GM18909 (cell line): Measurements from ENCODE around the gene BAZ1B.
"Not testable (repeated sequence)": the region's sequence is repeated elsewhere in the genome, so short reads cannot be mapped to it uniquely, and the experiment has no call there.

Source experiments
- ATAC-seq: cut with Tn5 transposase; IDR thresholded peaks from one replicate; pipeline ENCODE4 v1.9.1; 2021; ENCODE audit warnings: mild to moderate bottlenecking; ENCODE audit not compliant: unreplicated experiment, poor library complexity

Gene BAZ1B

DNA sequence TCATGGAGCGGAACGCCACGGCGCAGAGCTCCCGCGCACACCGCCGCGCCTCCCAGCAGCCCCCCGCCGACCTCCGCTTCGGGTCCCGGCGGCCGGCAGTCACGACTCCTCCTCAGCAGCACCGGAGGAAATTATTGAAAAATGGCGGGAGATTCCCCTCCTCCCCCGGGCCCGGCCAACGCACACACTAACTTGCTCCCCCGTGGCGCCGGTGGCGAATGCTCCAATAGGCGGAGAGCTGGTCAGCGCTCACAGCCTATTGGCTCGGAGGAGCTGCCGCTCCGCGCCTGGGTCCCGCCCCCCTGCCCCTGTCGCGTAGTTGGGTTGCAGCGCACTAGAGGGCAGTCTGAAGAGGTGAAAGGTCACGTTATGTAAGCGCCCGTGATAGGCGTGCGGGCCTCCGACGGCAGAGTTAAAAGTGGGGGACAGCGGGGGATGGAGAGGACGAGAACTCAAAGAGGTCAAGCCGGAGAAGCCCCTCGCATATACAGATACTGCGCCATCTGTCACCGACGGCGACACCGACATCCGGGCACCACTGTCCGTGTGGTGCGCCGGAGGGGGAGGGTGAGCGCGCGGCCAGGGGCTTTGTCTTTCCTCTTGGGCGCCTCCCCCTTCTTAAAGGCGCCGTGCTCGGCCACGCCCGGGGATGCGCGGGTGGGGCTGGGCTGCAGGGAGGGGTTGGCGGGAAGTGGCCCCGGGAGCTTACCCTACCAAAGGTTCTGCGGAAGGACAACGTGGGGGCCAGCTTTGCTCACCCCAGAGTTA is at the start of gene BAZ1B:
Gene BAZ1B (minus strand): TSS at position 189 of the 768 bp plus-strand sequence. CDS start 360 bp downstream, outside the sequence.
- ATAC-seq, result peak; percentile 85

DNA sequence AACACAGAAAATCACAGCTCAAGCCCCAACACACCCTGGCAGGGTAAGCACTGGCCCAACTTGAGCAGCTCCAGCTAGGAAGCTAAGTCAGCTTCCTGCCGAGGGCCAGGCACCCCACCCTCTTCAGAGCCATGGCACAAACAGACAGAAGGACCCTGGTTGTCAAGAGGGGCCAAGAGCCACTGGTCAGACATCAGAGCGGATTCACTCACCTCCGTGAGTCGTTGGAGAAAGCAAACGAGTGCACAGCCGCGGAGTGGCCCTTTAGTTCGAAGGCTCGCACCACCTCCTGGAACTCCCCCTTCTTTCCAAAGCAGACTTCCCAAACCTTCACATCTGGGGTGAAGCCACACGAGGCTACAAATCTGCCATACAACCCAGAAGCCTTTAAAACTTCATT is 48.9 kb upstream of the BAZ1B start:
- no peak for ATAC-seq

- ATAC-seq, result no peak
Measured at GRCh38 chr7:73570521-73570920, 48.4 kb upstream of the BAZ1B start.

GRCh38 chr7:73569042-73569608 is 47.0 kb upstream of the BAZ1B start:
- ATAC-seq, result no peak

GRCh38 chr7:73567846-73568685 is 46.0 kb upstream of the BAZ1B start:
- ATAC-seq, result no peak

- ATAC-seq, result no peak
Measured at GRCh38 chr7:73567140-73567539, 45.0 kb upstream of the BAZ1B start.

GRCh38 chr7:73566431-73566830 is 44.3 kb upstream of the BAZ1B start:
- not testable (repeated sequence) for ATAC-seq

- no peak for ATAC-seq
Measured at GRCh38 chr7:73565675-73566340, 43.7 kb upstream of the BAZ1B start.

GRCh38 chr7:73560109-73560835 is 38.2 kb upstream of the BAZ1B start:
- ATAC-seq, result no peak

GRCh38 chr7:73557397-73558257 is 35.5 kb upstream of the BAZ1B start, which contains the start of gene BCL7B:
Gene BCL7B, minus strand, starts transcription at chr7:73557690. Its CDS starts 112 bp downstream, at chr7:73557578.
- ATAC-seq, result peak; percentile 57

GRCh38 chr7:73557108-73557396 is 35.0 kb upstream of the BAZ1B start:
- ATAC-seq, result peak; percentile 87

DNA sequence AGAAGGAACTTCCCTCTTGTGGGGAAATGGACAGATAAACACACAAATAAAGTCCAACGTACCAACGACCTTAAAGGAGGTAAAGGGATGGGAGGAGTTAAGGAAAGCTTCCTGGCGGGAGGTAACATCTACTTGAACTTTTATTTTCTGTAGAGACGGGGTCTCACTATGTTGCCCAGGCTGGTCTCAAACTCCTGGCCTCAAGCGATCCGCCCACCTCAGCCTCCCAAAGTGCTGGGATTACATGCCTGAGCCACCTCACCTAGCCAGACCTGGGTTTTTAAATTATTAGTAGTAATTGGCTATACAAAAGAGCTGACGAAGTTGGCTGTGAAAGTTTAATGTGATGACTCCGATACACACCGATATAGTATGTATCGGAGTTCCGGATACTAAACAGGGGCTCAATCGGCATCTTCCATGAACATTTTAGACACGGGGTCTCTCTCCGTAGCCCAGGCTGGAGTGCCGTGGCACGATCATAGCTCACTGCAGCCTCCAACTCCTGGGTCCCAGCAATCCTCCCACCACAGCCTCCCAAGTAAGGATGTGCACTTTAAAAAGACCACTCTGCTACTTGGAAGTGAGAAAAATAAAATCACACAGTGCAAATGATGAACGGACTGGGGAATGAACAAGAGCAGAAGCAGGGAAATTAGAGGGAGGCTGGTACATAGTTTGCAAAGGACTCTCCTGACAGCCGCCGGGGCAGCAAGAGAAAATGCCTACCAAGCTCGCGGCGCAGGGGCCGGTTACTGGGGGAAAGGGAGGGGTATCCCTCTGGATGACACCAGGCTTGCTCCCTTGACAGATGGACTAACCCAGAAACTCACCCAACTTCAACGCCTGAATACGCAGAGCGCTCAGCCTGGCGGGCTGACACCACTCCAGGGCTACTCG is 34.4 kb upstream of the BAZ1B start:
- no peak for ATAC-seq

- no peak for ATAC-seq
Measured at GRCh38 chr7:73555411-73555982, 33.4 kb upstream of the BAZ1B start.

GRCh38 chr7:73550093-73550492 is 28.0 kb upstream of the BAZ1B start:
- ATAC-seq, result not testable (repeated sequence)

- no peak for ATAC-seq
Measured at GRCh38 chr7:73549176-73549575, 27.1 kb upstream of the BAZ1B start.

GRCh38 chr7:73547841-73548240 is 25.7 kb upstream of the BAZ1B start:
- ATAC-seq, result no peak

GRCh38 chr7:73544678-73545077 is 22.6 kb upstream of the BAZ1B start:
- no peak for ATAC-seq

DNA sequence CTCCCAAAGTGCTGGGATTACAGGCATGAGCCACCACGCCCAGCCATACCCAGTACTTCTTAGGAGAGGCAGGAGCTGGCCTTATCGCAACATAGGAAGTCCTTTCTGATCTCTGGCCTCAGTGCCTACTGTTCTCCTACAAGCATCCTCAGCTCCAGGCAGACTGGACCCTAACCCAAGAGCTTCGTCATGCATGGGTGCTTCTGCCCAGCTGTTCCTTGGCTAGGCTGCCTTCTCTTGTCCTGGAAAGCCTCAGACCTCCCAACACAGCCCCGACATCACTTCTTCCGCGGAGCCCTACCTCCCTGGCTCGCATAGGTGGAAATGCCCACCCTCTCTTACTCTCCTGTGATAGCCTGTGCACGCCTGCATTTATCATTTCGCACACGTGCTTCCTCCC is 19.6 kb upstream of the BAZ1B start:
- no peak for ATAC-seq
